Measurements from ENCODE around the gene ABCG5. TPM values are rescaled to one million over a fixed set of nuclear protein-coding genes. Genes with fewer than 3 reads are reported as not detected.

The ABCG5 gene
- total and polyA plus RNA-seq, 2 of the 4 experiments (the other 2 are of a cell fraction) = not detected

DNA sequence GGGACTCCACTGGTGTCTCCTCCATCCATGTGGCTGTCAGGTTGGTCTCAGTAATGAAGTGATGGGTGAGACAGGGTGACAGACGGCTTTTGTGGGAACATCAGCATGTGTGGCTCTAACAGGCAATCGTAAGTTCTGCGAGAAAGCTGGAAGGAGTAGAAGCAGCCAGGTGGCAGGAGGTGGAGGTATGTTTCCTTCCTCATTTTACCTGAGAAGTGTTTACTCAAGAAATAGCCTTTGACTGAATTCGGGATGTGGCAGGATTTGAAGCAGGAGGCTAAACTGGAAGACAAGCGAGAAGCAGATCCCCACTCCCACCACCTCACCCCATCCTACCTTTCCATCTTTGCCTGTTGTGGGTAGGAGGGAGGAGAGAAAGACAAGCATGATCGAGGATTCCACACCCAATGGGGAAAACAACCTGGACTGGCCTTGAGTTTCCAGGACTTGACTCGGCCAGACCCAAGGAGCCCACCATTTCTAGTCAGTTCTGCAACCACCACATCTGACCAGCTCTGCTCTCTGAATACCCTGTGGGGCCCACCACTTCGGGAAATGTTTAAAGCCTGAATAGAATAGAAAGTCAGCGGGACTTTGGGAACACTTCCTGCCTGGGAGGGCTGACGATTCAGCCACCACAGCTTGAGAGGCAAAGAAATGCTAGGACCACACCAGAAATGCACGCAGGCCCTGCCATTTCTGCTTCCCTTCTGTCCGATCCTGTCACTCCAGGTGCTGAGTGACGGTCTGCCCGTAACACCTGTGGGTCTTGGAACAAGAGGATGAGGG lies 1.3 kb upstream of the ABCG5 start:
- Histone ChIP-seq H3K4me3 (ENCODE audit: insufficient read depth, low read depth, low read length) (no peak overlapping the region), H2BK20ac (ENCODE audit: low read depth, low read length) (no peak overlapping the region), H3K18ac (ENCODE audit: low read depth, low read length) (no peak overlapping the region), H3K27me3 (ENCODE audit: control insufficient read depth, insufficient read depth, low read length) (peaks cover 55% of the 10 kb centered on the region), H2BK5ac (ENCODE audit: low read depth, low read length, poor library complexity, severe bottlenecking) (no peak overlapping the region), H4K8ac (ENCODE audit: low read depth in 2 of 2, low read length in 2 of 2) (no peak overlapping the region), H4K91ac (ENCODE audit: insufficient read depth, low read depth, low read length) (no peak overlapping the region), H3K4me1 (ENCODE audit: control insufficient read depth, insufficient read depth, low read length) (no peaks in the 10 kb centered on the region), H4K20me1 (ENCODE audit: insufficient read depth, low read length) (no peaks in the 10 kb centered on the region), H2AK9ac (replicated peaks; ENCODE audit: low read depth, low read length, poor library complexity) (peak overlapping the region; percentile 55), H3K23ac (ENCODE audit: low read depth, low read length) (no peak overlapping the region), H2BK120ac (ENCODE audit: low read depth, low read length) (no peak overlapping the region), H3K56ac (ENCODE audit: extremely low read depth, insufficient read depth, low read length) (no peak overlapping the region), H3K9me1 (ENCODE audit: insufficient read depth, low read length) (no peaks in the 10 kb centered on the region), H3K4me2 (ENCODE audit: low read depth, low read length) (no peak overlapping the region), H3K14ac (replicated peaks; ENCODE audit: low read depth, low read length) (no peak overlapping the region), H2AK5ac (ENCODE audit: low read depth, low read length) (no peak overlapping the region), H3K4ac (ENCODE audit: low read depth, low read length) (no peak overlapping the region), H2BK15ac (ENCODE audit: low read depth, low read length) (no peak overlapping the region), H4K5ac (ENCODE audit: low read depth, low read length) (no peak overlapping the region), H3K79me1 (ENCODE audit: low read depth in 1 of 2, low read length in 2 of 2) (no peaks in the 10 kb centered on the region), H3K36me3 (ENCODE audit: control insufficient read depth, insufficient read depth, low read length) (no peaks in the 10 kb centered on the region), H3K9ac (ENCODE audit: low read depth, low read length) (no peak overlapping the region), H2AFZ (replicated peaks; ENCODE audit: low read length, poor library complexity) (no peak overlapping the region), H3K9me3 (ENCODE audit: control insufficient read depth, insufficient read depth, low read length) (no peaks in the 10 kb centered on the region), H3K27ac (ENCODE audit: insufficient read depth, low read length) (no peak overlapping the region)
- dilution Hi-C loops (cut with HindIII; ENCODE audit: low sequenced_read_pairs, unreplicated experiment) = no loop called here
- no TSS peak for BruUV-seq (replicated peaks)
- ChIA-PET CTCF (interaction anchor here (0.6 kb wide), 1 partner anchor 204 kb away, joined by 3 read pairs; no protein-coding TSS in a partner anchor), POLR2A (ENCODE audit: unreplicated experiment) (no interaction called here)
- TF ChIP-seq, protein P1, sequence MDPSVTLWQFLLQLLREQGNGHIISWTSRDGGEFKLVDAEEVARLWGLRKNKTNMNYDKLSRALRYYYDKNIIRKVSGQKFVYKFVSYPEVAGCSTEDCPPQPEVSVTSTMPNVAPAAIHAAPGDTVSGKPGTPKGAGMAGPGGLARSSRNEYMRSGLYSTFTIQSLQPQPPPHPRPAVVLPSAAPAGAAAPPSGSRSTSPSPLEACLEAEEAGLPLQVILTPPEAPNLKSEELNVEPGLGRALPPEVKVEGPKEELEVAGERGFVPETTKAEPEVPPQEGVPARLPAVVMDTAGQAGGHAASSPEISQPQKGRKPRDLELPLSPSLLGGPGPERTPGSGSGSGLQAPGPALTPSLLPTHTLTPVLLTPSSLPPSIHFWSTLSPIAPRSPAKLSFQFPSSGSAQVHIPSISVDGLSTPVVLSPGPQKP (IDR thresholded peaks at IDR 0.05; ENCODE audit: borderline replicate concordance, low read depth, low read length) = no peak
- TF ChIP-seq RAD21 (IDR thresholded peaks at IDR 0.05; ENCODE audit: low read length) (no peak), MAFK (IDR thresholded peaks at IDR 0.05; ENCODE audit: low read depth, low read length) (no peak), POLR2A (IDR thresholded peaks at IDR 0.05; ENCODE audit: low read depth, low read length) (no peak), MAZ (IDR thresholded peaks at IDR 0.05; ENCODE audit: borderline replicate concordance, low read depth, low read length) (no peak), CEBPB (IDR thresholded peaks at IDR 0.05; ENCODE audit: low read depth, low read length) (no peak), MXI1 (IDR thresholded peaks at IDR 0.05; ENCODE audit: borderline replicate concordance, low read depth, low read length) (no peak), CHD1 (IDR thresholded peaks at IDR 0.05; ENCODE audit: low read depth, low read length) (no peak), SMC3 (IDR thresholded peaks at IDR 0.05; ENCODE audit: low read depth, low read length) (no peak), RCOR1 (IDR thresholded peaks at IDR 0.05; ENCODE audit: insufficient replicate concordance, low read length) (no peak), RFX5 (IDR thresholded peaks at IDR 0.05; ENCODE audit: low read depth, low read length) (no peak), FOS (IDR thresholded peaks at IDR 0.05; ENCODE audit: low read depth, low read length) (no peak), NFE2L2 (IDR thresholded peaks at IDR 0.05; ENCODE audit: low read depth, low read length) (no peak), BHLHE40 (IDR thresholded peaks at IDR 0.05; ENCODE audit: low read depth, low read length) (no peak)
- TF ChIP-seq, protein P2, sequence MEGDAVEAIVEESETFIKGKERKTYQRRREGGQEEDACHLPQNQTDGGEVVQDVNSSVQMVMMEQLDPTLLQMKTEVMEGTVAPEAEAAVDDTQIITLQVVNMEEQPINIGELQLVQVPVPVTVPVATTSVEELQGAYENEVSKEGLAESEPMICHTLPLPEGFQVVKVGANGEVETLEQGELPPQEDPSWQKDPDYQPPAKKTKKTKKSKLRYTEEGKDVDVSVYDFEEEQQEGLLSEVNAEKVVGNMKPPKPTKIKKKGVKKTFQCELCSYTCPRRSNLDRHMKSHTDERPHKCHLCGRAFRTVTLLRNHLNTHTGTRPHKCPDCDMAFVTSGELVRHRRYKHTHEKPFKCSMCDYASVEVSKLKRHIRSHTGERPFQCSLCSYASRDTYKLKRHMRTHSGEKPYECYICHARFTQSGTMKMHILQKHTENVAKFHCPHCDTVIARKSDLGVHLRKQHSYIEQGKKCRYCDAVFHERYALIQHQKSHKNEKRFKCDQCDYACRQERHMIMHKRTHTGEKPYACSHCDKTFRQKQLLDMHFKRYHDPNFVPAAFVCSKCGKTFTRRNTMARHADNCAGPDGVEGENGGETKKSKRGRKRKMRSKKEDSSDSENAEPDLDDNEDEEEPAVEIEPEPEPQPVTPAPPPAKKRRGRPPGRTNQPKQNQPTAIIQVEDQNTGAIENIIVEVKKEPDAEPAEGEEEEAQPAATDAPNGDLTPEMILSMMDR (conservative IDR thresholded peaks at IDR 0.05; ENCODE audit: low read depth, low read length) = no peak
- TF ChIP-seq, protein P3, sequence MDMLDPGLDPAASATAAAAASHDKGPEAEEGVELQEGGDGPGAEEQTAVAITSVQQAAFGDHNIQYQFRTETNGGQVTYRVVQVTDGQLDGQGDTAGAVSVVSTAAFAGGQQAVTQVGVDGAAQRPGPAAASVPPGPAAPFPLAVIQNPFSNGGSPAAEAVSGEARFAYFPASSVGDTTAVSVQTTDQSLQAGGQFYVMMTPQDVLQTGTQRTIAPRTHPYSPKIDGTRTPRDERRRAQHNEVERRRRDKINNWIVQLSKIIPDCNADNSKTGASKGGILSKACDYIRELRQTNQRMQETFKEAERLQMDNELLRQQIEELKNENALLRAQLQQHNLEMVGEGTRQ (IDR thresholded peaks at IDR 0.05; ENCODE audit: low read depth, low read length) = no peak
- DNase-seq (no peak), ATAC-seq (ENCODE audit: low read depth) (no peak)
- WGBS, 2 experiments (ENCODE audit: extremely low coverage in 2 of 2, insufficient read length in 1 of 2) = 34% methylated on average over 3 of the region's 14 CpGs; no CpG with 5 or more reads in 1 of the 2 experiments
- intact Hi-C loops (cut with micrococcal nuclease) = no loop called here
- in situ Hi-C loops (cut with MboI; ENCODE audit: low sequenced_read_pairs) = no loop called here

All from IMR-90 (cell line).